Measurements from ENCODE around the gene SMAD4.

SMAD4 gene

DNA sequence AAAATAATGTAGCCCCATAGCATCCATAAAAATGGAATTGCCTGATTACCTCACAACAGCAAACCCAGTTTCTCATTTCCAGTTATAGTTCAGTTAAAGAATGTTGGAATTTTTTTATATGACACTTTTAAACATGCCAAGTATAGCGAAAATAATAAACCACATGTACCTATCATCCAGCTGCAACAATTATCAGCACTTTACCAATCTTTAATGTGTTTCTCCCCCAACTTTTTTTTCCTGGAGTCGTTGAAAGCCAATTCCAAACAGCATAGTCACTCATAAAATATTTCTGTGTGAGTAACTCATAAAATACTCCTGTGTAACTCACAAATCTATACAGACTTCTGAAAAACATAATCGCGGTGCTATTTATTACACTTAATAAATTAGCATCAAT, 38.1 kb downstream of the SMAD4 start:
- H3K36me3 ChIP-seq (ENCODE audit: control insufficient read depth in 1 of 2, insufficient read depth in 2 of 2, low read length in 2 of 2): peaks cover 16 to 57% of the 10 kb centered on the region in 2 donors
- no peak overlapping the region for H3K9ac ChIP-seq (ENCODE audit: low read depth in 1 of 2, low read length in 2 of 2)
- H3K4me1 ChIP-seq (ENCODE audit: control insufficient read depth in 1 of 2, insufficient read depth in 2 of 2, low read length in 2 of 2): no peaks in the 10 kb centered on the region
- H3K4me3 ChIP-seq (ENCODE audit: low read depth in 1 of 2, low read length in 2 of 2): no peak overlapping the region
- no peaks in the 10 kb centered on the region for H3K9me3 ChIP-seq (ENCODE audit: control insufficient read depth in 1 of 2, low read length in 2 of 2)
- H3K27me3 ChIP-seq (ENCODE audit: control insufficient read depth in 1 of 2, insufficient read depth in 2 of 2, low read length in 2 of 2): no peaks in the 10 kb centered on the region
- no peak overlapping the region for H3K27ac ChIP-seq (ENCODE audit: low read depth, low read length)

DNA sequence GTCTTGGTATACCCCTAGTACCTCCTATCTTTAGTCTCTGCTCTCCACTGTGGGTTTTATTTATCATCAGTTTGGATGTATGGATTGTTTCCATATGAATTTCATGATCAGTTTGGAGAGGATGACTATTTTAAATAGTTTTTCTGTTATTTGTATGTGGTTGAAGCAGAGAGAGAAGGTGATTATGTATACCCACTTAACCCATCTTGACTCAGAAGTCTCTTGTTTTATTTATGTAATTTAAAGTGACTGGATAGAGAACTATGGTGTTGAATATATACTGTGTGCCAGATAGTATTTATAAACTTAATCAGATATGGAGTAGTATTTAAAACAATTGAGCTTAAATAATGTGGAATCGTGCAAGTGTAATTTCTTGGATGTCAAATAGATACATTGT, 39.9 kb downstream of the SMAD4 start:
- Histone ChIP-seq H3K36me3 (ENCODE audit: control insufficient read depth in 1 of 2, insufficient read depth in 2 of 2, low read length in 2 of 2) (peaks cover 16 to 54% of the 10 kb centered on the region in 2 donors), H3K27ac (ENCODE audit: low read depth, low read length) (no peak overlapping the region), H3K27me3 (ENCODE audit: control insufficient read depth in 1 of 2, insufficient read depth in 2 of 2, low read length in 2 of 2) (no peaks in the 10 kb centered on the region), H3K9ac (ENCODE audit: low read depth in 1 of 2, low read length in 2 of 2) (no peak overlapping the region), H3K4me3 (ENCODE audit: low read depth in 1 of 2, low read length in 2 of 2) (no peak overlapping the region), H3K9me3 (ENCODE audit: control insufficient read depth in 1 of 2, low read length in 2 of 2) (no peaks in the 10 kb centered on the region), H3K4me1 (ENCODE audit: control insufficient read depth in 1 of 2, insufficient read depth in 2 of 2, low read length in 2 of 2) (no peaks in the 10 kb centered on the region)

DNA sequence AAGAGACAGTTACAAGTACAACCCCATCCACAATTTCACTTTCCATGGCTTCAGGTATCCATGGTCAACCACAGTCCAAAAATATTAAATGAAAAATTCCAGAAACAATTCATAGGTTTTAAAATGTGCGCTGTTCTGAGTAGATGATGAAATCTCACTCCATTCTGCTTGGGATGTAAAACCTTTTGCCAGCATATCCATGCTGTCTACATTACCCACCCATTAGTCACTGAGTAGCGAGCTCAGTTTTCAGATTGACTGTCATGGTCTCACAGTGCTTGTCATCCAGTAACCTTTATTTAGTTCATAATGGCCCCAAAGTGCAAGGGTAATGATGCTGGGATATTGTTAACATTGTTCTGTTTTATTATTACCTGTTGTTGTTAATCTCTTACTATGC, 40.5 kb downstream of the SMAD4 start:
- Histone ChIP-seq H3K4me3 (ENCODE audit: low read depth in 1 of 2, low read length in 2 of 2) (no peak overlapping the region), H3K36me3 (ENCODE audit: control insufficient read depth in 1 of 2, insufficient read depth in 2 of 2, low read length in 2 of 2) (peaks cover 11 to 49% of the 10 kb centered on the region in 2 donors), H3K27me3 (ENCODE audit: control insufficient read depth in 1 of 2, insufficient read depth in 2 of 2, low read length in 2 of 2) (no peaks in the 10 kb centered on the region), H3K27ac (ENCODE audit: low read depth, low read length) (no peak overlapping the region), H3K9me3 (ENCODE audit: control insufficient read depth in 1 of 2, low read length in 2 of 2) (no peaks in the 10 kb centered on the region), H3K9ac (ENCODE audit: low read depth in 1 of 2, low read length in 2 of 2) (no peak overlapping the region), H3K4me1 (ENCODE audit: control insufficient read depth in 1 of 2, insufficient read depth in 2 of 2, low read length in 2 of 2) (no peaks in the 10 kb centered on the region)

DNA sequence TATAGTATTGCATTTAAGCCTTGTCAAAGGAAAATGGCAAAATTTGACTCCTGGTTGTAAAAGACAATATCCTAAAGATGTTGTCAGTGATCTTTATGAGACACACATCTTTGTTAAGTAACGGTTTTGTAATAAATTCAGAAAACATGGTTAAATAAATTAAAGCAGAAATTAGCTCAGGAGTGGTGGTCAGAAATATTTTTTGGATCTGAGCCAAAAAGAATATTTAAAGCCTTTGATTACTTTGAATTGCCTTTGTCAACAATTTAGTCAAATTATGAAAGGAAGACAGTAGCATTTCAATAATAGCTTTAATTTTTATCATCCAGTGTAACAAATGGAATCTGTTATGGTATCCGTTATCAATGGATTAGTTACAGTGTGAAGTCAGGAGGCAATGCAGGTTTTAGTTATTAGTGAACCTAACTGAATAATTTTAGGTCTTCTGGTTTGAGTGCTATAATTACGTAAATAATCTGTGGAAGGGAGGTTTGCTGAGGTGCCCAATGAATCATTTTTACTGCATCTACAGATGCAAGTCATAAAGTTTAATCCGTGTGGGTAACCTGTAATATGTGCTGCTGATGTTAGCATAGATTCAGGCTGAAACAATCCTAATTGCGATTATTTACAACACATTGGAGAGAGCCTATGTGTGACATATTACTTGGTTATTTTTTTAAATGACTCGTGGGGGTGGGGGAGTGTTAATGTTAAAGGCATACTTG, 42.7 kb downstream of the SMAD4 start:
- H3K4me1 ChIP-seq (ENCODE audit: control insufficient read depth in 1 of 2, insufficient read depth in 2 of 2, low read length in 2 of 2): no peaks in the 10 kb centered on the region
- H3K27ac ChIP-seq (ENCODE audit: low read depth, low read length): no peak overlapping the region
- H3K9me3 ChIP-seq (ENCODE audit: control insufficient read depth in 1 of 2, low read length in 2 of 2): no peaks in the 10 kb centered on the region
- no peak overlapping the region for H3K9ac ChIP-seq (ENCODE audit: low read depth in 1 of 2, low read length in 2 of 2)
- peaks cover 25 to 56% of the 10 kb centered on the region in 2 donors for H3K36me3 ChIP-seq (ENCODE audit: control insufficient read depth in 1 of 2, insufficient read depth in 2 of 2, low read length in 2 of 2)
- H3K4me3 ChIP-seq (ENCODE audit: low read depth in 1 of 2, low read length in 2 of 2): no peak overlapping the region
- H3K27me3 ChIP-seq (ENCODE audit: control insufficient read depth in 1 of 2, insufficient read depth in 2 of 2, low read length in 2 of 2): no peaks in the 10 kb centered on the region

DNA sequence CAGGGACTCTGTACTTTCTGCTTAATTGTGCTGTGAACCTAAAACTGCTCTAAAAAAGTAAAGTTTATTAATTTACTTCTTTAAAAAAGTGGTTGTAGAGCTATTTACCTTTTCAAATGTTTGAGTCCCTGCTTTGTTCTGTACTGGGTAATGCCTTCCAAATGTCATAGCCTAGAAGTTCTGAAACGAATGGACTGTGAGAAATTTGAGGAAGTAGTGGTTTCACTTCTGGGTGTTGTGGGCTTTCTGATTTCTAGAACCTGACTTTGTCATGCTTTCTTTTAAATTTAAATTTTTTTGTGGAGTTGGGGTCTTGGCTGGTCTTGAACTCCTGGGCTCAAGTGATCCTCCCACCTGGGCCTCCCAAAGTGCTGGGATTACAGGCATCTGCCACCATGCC, 44.6 kb downstream of the SMAD4 start:
- H3K4me1 ChIP-seq (ENCODE audit: control insufficient read depth in 1 of 2, insufficient read depth in 2 of 2, low read length in 2 of 2): no peaks in the 10 kb centered on the region
- no peak overlapping the region for H3K4me3 ChIP-seq (ENCODE audit: low read depth in 1 of 2, low read length in 2 of 2)
- H3K9me3 ChIP-seq (ENCODE audit: control insufficient read depth in 1 of 2, low read length in 2 of 2): no peaks in the 10 kb centered on the region
- H3K9ac ChIP-seq (ENCODE audit: low read depth in 1 of 2, low read length in 2 of 2): no peak overlapping the region
- no peak overlapping the region for H3K27ac ChIP-seq (ENCODE audit: low read depth, low read length)
- H3K36me3 ChIP-seq (ENCODE audit: control insufficient read depth in 1 of 2, insufficient read depth in 2 of 2, low read length in 2 of 2): peaks cover 29 to 60% of the 10 kb centered on the region in 2 donors
- H3K27me3 ChIP-seq (ENCODE audit: control insufficient read depth in 1 of 2, insufficient read depth in 2 of 2, low read length in 2 of 2): no peaks in the 10 kb centered on the region

DNA sequence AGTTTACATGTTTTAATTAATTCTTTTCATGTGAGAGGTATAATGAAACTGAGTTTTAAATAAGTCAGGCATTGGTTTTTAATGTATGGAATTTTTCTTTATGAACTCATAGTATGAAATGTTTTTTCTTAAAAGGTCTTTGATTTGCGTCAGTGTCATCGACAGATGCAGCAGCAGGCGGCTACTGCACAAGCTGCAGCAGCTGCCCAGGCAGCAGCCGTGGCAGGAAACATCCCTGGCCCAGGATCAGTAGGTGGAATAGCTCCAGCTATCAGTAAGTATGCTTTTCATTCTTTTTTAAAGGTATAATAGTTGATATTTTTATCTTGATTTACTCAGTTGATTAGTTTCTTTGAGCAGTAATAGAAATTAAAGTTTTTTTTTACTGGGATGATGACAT, 46.5 kb downstream of the SMAD4 start:
- Histone ChIP-seq H3K27me3 (ENCODE audit: control insufficient read depth in 1 of 2, insufficient read depth in 2 of 2, low read length in 2 of 2) (no peaks in the 10 kb centered on the region), H3K4me1 (ENCODE audit: control insufficient read depth in 1 of 2, insufficient read depth in 2 of 2, low read length in 2 of 2) (no peaks in the 10 kb centered on the region), H3K9me3 (ENCODE audit: control insufficient read depth in 1 of 2, low read length in 2 of 2) (no peaks in the 10 kb centered on the region), H3K9ac (ENCODE audit: low read depth in 1 of 2, low read length in 2 of 2) (no peak overlapping the region), H3K27ac (ENCODE audit: low read depth, low read length) (no peak overlapping the region), H3K36me3 (ENCODE audit: control insufficient read depth in 1 of 2, insufficient read depth in 2 of 2, low read length in 2 of 2) (peaks cover 32 to 68% of the 10 kb centered on the region in 2 donors), H3K4me3 (ENCODE audit: low read depth in 1 of 2, low read length in 2 of 2) (no peak overlapping the region)

DNA sequence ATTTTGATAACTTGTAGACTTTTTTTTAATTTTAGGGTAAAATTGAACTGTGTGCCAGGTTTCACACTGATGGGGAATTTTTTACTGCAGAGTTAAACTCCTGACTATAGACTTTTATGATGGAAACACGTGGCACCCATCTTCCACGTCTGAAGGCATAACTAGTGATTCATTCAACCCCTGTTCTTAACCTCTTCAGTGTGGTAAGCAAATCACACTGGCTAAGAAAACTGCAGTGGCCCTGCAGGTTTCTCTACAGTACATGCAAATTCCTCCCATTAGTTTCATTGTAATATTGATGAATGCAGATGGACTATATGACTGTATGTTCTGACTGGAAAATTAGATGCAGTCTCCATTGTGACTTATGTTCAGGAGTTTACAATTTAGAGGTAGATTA, 47.2 kb downstream of the SMAD4 start:
- H3K4me3 ChIP-seq (ENCODE audit: low read depth in 1 of 2, low read length in 2 of 2): no peak overlapping the region
- no peak overlapping the region for H3K9ac ChIP-seq (ENCODE audit: low read depth in 1 of 2, low read length in 2 of 2)
- H3K9me3 ChIP-seq (ENCODE audit: control insufficient read depth in 1 of 2, low read length in 2 of 2): no peaks in the 10 kb centered on the region
- H3K27ac ChIP-seq (ENCODE audit: low read depth, low read length): no peak overlapping the region
- peaks cover 32 to 65% of the 10 kb centered on the region in 2 donors for H3K36me3 ChIP-seq (ENCODE audit: control insufficient read depth in 1 of 2, insufficient read depth in 2 of 2, low read length in 2 of 2)
- no peaks in the 10 kb centered on the region for H3K27me3 ChIP-seq (ENCODE audit: control insufficient read depth in 1 of 2, insufficient read depth in 2 of 2, low read length in 2 of 2)
- no peaks in the 10 kb centered on the region for H3K4me1 ChIP-seq (ENCODE audit: control insufficient read depth in 1 of 2, insufficient read depth in 2 of 2, low read length in 2 of 2)

DNA sequence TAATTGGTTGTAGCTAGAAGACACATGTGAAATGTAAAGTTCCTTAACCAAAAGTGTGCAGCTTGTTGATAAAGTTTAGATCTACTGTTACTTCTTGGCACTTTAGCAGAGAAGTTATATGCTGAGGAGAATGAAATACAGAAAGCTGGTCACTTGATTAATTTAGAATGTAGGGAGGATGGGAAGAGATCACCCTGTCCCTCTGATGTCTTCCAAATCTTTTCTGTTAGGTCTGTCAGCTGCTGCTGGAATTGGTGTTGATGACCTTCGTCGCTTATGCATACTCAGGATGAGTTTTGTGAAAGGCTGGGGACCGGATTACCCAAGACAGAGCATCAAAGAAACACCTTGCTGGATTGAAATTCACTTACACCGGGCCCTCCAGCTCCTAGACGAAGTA, 48.0 kb downstream of the SMAD4 start:
- Histone ChIP-seq H3K27me3 (ENCODE audit: control insufficient read depth in 1 of 2, insufficient read depth in 2 of 2, low read length in 2 of 2) (no peaks in the 10 kb centered on the region), H3K27ac (ENCODE audit: low read depth, low read length) (no peak overlapping the region), H3K4me1 (ENCODE audit: control insufficient read depth in 1 of 2, insufficient read depth in 2 of 2, low read length in 2 of 2) (no peaks in the 10 kb centered on the region), H3K9me3 (ENCODE audit: control insufficient read depth in 1 of 2, low read length in 2 of 2) (no peaks in the 10 kb centered on the region), H3K9ac (ENCODE audit: low read depth in 1 of 2, low read length in 2 of 2) (no peak overlapping the region), H3K4me3 (ENCODE audit: low read depth in 1 of 2, low read length in 2 of 2) (no peak overlapping the region), H3K36me3 (ENCODE audit: control insufficient read depth in 1 of 2, insufficient read depth in 2 of 2, low read length in 2 of 2) (peaks cover 36 to 64% of the 10 kb centered on the region in 2 donors)

DNA sequence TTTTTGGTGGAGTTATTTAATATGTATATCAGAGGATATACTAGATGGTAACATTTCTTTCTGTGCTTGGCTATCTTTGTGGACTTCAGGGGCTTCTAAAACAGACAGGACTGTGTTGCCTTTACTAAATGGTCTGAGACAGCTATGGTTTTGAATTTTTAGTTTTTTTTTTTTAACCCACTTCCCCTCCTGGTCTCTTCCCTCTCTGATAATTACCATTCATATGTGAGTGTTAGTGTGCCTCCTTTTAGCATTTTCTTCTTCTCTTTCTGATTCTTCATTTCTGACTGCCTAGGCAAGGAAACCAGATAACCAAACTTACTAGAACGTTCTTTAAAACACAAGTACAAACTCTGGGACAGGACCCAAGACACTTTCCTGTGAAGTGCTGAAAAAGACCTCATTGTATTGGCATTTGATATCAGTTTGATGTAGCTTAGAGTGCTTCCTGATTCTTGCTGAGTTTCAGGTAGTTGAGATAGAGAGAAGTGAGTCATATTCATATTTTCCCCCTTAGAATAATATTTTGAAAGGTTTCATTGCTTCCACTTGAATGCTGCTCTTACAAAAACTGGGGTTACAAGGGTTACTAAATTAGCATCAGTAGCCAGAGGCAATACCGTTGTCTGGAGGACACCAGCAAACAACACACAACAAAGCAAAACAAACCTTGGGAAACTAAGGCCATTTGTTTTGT, 52.7 kb downstream of the SMAD4 start:
- H3K9ac ChIP-seq (ENCODE audit: low read depth in 1 of 2, low read length in 2 of 2): no peak overlapping the region
- no peak overlapping the region for H3K4me3 ChIP-seq (ENCODE audit: low read depth in 1 of 2, low read length in 2 of 2)
- H3K4me1 ChIP-seq (ENCODE audit: control insufficient read depth in 1 of 2, insufficient read depth in 2 of 2, low read length in 2 of 2): no peaks in the 10 kb centered on the region
- peaks cover 48 to 55% of the 10 kb centered on the region in 2 donors for H3K36me3 ChIP-seq (ENCODE audit: control insufficient read depth in 1 of 2, insufficient read depth in 2 of 2, low read length in 2 of 2)
- H3K27me3 ChIP-seq (ENCODE audit: control insufficient read depth in 1 of 2, insufficient read depth in 2 of 2, low read length in 2 of 2): no peaks in the 10 kb centered on the region
- H3K27ac ChIP-seq (ENCODE audit: low read depth, low read length): no peak overlapping the region
- H3K9me3 ChIP-seq (ENCODE audit: control insufficient read depth in 1 of 2, low read length in 2 of 2): peaks cover 0 to 5% of the 10 kb centered on the region in 2 donors

DNA sequence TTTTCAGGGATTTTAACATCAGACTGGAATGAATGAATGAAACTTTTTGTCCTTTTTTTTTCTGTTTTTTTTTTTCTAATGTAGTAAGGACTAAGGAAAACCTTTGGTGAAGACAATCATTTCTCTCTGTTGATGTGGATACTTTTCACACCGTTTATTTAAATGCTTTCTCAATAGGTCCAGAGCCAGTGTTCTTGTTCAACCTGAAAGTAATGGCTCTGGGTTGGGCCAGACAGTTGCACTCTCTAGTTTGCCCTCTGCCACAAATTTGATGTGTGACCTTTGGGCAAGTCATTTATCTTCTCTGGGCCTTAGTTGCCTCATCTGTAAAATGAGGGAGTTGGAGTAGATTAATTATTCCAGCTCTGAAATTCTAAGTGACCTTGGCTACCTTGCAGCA, 53.4 kb downstream of the SMAD4 start:
- Histone ChIP-seq H3K36me3 (ENCODE audit: control insufficient read depth in 1 of 2, insufficient read depth in 2 of 2, low read length in 2 of 2) (peaks cover 41 to 48% of the 10 kb centered on the region in 2 donors), H3K9me3 (ENCODE audit: control insufficient read depth in 1 of 2, low read length in 2 of 2) (peaks cover 3 to 5% of the 10 kb centered on the region in 2 donors), H3K4me1 (ENCODE audit: control insufficient read depth in 1 of 2, insufficient read depth in 2 of 2, low read length in 2 of 2) (no peaks in the 10 kb centered on the region), H3K27ac (ENCODE audit: low read depth, low read length) (no peak overlapping the region), H3K27me3 (ENCODE audit: control insufficient read depth in 1 of 2, insufficient read depth in 2 of 2, low read length in 2 of 2) (no peaks in the 10 kb centered on the region), H3K4me3 (ENCODE audit: low read depth in 1 of 2, low read length in 2 of 2) (no peak overlapping the region), H3K9ac (ENCODE audit: low read depth in 1 of 2, low read length in 2 of 2) (no peak overlapping the region)
